Fibroblast of lung (primary cell): ENCODE data around the gene GPHN. TPM values are rescaled to one million over a fixed set of nuclear protein-coding genes. Genes with fewer than 3 reads are reported as not detected.

ENCODE experiments used
- DNase-seq, 2 donors: peaks; one replicate each; pipeline versions ENCODE4 v3.0.0 to v3.0.0-alpha.2; 2010; ENCODE audit warnings: low read depth in 2 of 2
- H2AFZ ChIP-seq: 2 replicates; pipeline ENCODE4 v1.5.1; 2012; ENCODE audit warnings: low read length, control low read depth, inconsistent platforms
- H3K27ac ChIP-seq: 2 replicates; pipeline ENCODE4 v1.5.1; 2011; ENCODE audit warnings: low read length, control low read depth; ENCODE audit not compliant: insufficient read depth
- H3K27me3 ChIP-seq: 2 replicates; pipeline ENCODE4 v1.5.1; 2011; ENCODE audit warnings: mild to moderate bottlenecking, low read length; ENCODE audit not compliant: control insufficient read depth, insufficient read depth
- H3K36me3 ChIP-seq: 2 replicates; pipeline ENCODE4 v1.5.1; 2011; ENCODE audit warnings: low read length; ENCODE audit not compliant: control insufficient read depth, insufficient read depth
- H3K4me1 ChIP-seq: 2 replicates; pipeline ENCODE4 v1.5.1; 2011; ENCODE audit warnings: low read length; ENCODE audit not compliant: control insufficient read depth, insufficient read depth; ENCODE audit errors: extremely low read depth
- H3K4me2 ChIP-seq: 2 replicates; pipeline ENCODE4 v1.5.1; 2011; ENCODE audit warnings: low read length, control low read depth; ENCODE audit not compliant: insufficient read depth; ENCODE audit errors: extremely low read depth
- H3K4me3 ChIP-seq, 4 experiments: fragments of 200-600 bp in 1 of 4; sonication (generic) in 1 of 4; replicated peaks in 1 of 4; 2 replicates each; pipeline ENCODE4 v1.5.1; 2011 to 2016; ENCODE audit warnings: low read length in 4 of 4, low read depth in 3 of 4, mild to moderate bottlenecking in 3 of 4, control low read depth in 2 of 4, inconsistent platforms in 1 of 4, mixed read lengths in 1 of 4; ENCODE audit not compliant: insufficient read depth in 1 of 4; ENCODE audit errors: control extremely low read depth in 1 of 4
- H3K79me2 ChIP-seq: 2 replicates; pipeline ENCODE4 v1.5.1; 2012; ENCODE audit warnings: mild to moderate bottlenecking, low read length, inconsistent platforms; ENCODE audit not compliant: control insufficient read depth, insufficient read depth
- H3K9ac ChIP-seq: 2 replicates; pipeline ENCODE4 v1.5.1; 2011; ENCODE audit warnings: mild to moderate bottlenecking, low read length, control low read depth; ENCODE audit not compliant: insufficient read depth
- H3K9me3 ChIP-seq: 2 replicates; pipeline ENCODE4 v1.5.1; 2012; ENCODE audit warnings: low read depth, low read length; ENCODE audit not compliant: control insufficient read depth, insufficient read depth
- H4K20me1 ChIP-seq: 2 replicates; pipeline ENCODE4 v1.5.1; 2011; ENCODE audit warnings: low read length; ENCODE audit not compliant: control insufficient read depth, insufficient read depth; ENCODE audit errors: extremely low read depth
- CTCF ChIP-seq, 2 donors: IDR thresholded peaks in 1 of 2; conservative IDR thresholded peaks in 1 of 2; 1 replicate in 1 of 2; 2 replicates in 1 of 2; pipeline ENCODE4 v1.5.1; 2011 to 2012; ENCODE audit warnings: low read length in 2 of 2, control low read depth in 1 of 2, inconsistent platforms in 1 of 2, low read depth in 1 of 2, mild to moderate bottlenecking in 1 of 2
- EZH2 ChIP-seq: IDR thresholded peaks from 2 replicates; pipeline ENCODE4 v1.5.1; 2012; ENCODE audit warnings: low read length, control low read depth, mild to moderate bottlenecking; ENCODE audit errors: missing control alignments
- polyA plus RNA-seq, 2 donors: library from polyadenylated mRNA; depleted of rRNA in 1 of 2; stranded (reverse) in 1 of 2; unstranded in 1 of 2; fragments of >200 nt; gene quantifications; 2 replicates each; pipeline ENCODE4 v1.2.1, GENCODE V29; 2011 to 2012; ENCODE audit warnings: missing spikeins in 1 of 2
- total RNA-seq: library from RNA; depleted of rRNA; stranded (reverse); fragments of >200 nt; gene quantifications from 2 replicates; pipeline ENCODE4 v1.2.1, GENCODE V29; 2014

Gene GPHN
- total and polyA plus RNA-seq, 2 donors (not counting 1 experiment from before 2014, with no cell fraction given): 8.3 to 13.9 TPM

DNA sequence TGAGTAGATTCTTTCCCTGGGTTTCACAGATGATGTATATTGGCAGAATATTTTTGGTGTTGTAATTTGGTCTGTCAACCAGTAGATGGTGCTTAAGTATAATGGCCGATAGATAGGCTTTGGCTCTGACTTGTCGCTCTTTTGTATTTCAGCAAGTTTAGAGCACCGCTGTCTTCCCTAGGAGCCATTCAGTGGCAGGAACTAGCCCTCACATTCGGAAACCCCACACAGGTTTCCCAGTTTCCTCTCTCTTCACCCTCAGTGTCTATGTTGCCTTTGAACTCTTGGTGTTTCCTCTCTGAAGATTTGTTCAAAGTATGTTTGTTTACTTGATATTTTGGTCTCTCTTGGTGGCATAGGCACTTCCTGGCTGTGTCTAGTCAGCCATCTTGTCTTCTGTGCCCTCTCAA, 102.2 kb downstream of the GPHN start:
- Histone ChIP-seq H3K4me2 (no peak overlapping the region), H4K20me1 (no peaks in the 10 kb centered on the region), H3K4me3 (no peak overlapping the region), H3K9ac (no peak overlapping the region), H3K27me3 (no peaks in the 10 kb centered on the region), H2AFZ (no peak overlapping the region), H3K36me3 (no peaks in the 10 kb centered on the region), H3K79me2 (no peaks in the 10 kb centered on the region), H3K4me1 (no peaks in the 10 kb centered on the region), H3K9me3 (no peaks in the 10 kb centered on the region), H3K27ac (no peak overlapping the region)
- TF ChIP-seq EZH2 (no peak), CTCF (conservative IDR thresholded peaks at IDR 0.05 in 1 of 2, IDR thresholded peaks at IDR 0.05 in 1 of 2; ENCODE audit: low read depth in 1 of 2, low read length in 2 of 2) (peak; percentile 6 to 49)
- peak in 1 of 2 donors; percentile 30 for DNase-seq

GRCh38 chr14:66613344-66613743, 105.4 kb downstream of the GPHN start:
- TF ChIP-seq CTCF (conservative IDR thresholded peaks at IDR 0.05 in 1 of 2, IDR thresholded peaks at IDR 0.05 in 1 of 2; ENCODE audit: low read depth in 1 of 2, low read length in 2 of 2): no peak
- TF ChIP-seq EZH2: no peak

GRCh38 chr14:66619952-66620351, 112.0 kb downstream of the GPHN start:
- H3K27me3 ChIP-seq: no peaks in the 10 kb centered on the region
- H3K27ac ChIP-seq: no peak overlapping the region
- no peak overlapping the region for H3K4me3 ChIP-seq
- no peaks in the 10 kb centered on the region for H4K20me1 ChIP-seq
- no peak overlapping the region for H3K4me2 ChIP-seq
- H3K4me1 ChIP-seq: no peaks in the 10 kb centered on the region
- no peaks in the 10 kb centered on the region for H3K79me2 ChIP-seq
- no peak for DNase-seq
- no peak overlapping the region for H3K9ac ChIP-seq
- TF ChIP-seq EZH2 (no peak), CTCF (conservative IDR thresholded peaks at IDR 0.05 in 1 of 2, IDR thresholded peaks at IDR 0.05 in 1 of 2; ENCODE audit: low read depth in 1 of 2, low read length in 2 of 2) (no peak)
- no peaks in the 10 kb centered on the region for H3K9me3 ChIP-seq
- H2AFZ ChIP-seq: no peak overlapping the region
- H3K36me3 ChIP-seq: no peaks in the 10 kb centered on the region

More at GRCh38 chr14:66613344-66613743, 105.4 kb downstream of the GPHN start:
- no peak overlapping the region for H3K4me2 ChIP-seq
- no peaks in the 10 kb centered on the region for H3K79me2 ChIP-seq
- H3K27ac ChIP-seq: no peak overlapping the region
- no peaks in the 10 kb centered on the region for H3K4me1 ChIP-seq
- no peaks in the 10 kb centered on the region for H3K36me3 ChIP-seq
- H3K9me3 ChIP-seq: no peaks in the 10 kb centered on the region
- H2AFZ ChIP-seq: no peak overlapping the region
- no peak overlapping the region for H3K9ac ChIP-seq
- DNase-seq: no peak
- H4K20me1 ChIP-seq: no peaks in the 10 kb centered on the region
- H3K27me3 ChIP-seq: no peaks in the 10 kb centered on the region
- no peak overlapping the region for H3K4me3 ChIP-seq
